NCI-H82 (cell line): Measurements from ENCODE around the gene HMGCL.
"Not testable (repeated sequence)": the region's sequence is repeated elsewhere in the genome, so short reads cannot be mapped to it uniquely, and the experiment has no call there.

ENCODE experiments used
- DNase-seq: peaks from one replicate; lab custom pipeline; 2025; lab: John Stamatoyannopoulos, UW

The HMGCL gene

DNA sequence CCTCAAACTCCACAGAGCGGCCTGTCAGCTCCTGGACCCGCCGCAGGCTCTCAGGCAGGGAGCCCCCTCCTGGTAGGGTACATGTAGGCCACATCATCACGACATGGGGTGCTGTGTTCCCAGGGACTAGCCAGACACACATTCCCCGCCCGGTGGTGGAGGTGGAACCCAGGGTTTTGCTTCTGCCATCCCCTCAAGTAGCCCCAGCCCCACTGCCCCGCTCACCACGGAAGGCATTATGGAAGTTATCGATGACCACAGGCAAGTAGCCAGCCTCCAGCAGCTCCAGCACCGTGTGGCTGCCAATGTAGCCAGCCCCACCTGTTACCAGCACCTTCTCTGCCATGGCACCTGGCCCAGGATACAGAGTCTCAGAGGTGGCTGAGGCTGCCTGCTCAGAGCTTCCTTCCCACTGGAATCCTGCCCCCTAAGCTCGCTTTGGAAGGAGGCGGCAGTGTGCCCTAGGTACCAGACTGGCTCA is 26.5 kb downstream of the HMGCL start:
- DNase-seq: peak; percentile 25

DNA sequence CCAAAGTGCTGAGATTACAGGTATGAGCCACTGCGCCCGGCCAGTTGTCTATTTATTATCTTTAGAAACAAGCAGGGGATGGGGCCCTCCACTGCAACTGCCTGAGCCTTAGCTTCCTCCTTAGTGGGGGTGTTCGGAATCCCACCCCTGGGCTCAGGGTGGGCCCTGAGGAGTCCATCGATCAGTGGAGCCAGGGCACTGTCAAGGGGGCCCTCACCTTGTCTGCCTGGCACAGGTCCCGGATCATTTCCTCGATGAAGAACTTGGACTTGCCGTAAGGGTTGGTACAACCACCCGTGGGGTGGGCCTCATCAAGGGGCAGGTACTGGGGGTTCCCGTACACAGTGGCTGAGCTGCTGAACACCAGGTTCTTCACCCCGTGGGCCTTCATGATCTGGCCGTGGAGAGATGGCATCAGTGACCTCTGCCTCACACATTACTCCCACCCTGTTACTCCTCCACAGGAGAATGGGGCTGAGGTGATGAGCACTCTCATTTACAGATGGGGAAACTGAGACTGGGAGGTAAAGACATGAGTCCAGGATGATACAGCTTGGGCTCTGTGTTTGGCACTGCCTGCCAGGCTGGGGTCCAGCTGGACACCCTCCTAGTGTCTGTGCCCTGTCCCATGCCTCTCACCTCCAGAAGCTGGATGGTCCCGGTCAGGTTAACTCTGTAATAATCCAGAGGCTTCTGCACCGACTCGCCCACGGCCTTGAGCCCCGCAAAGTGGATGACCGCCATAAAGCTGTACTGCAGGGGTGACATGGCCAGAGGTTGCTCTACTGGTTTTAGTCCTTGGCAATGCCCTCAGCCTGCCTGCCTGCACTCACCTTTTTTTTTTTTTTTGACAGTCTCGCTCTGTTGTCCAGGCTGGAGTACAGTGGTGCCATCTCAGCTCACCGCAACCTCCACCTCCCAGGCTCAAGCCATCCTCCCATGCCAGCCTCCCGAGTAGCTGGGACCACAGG is 27.5 kb downstream of the HMGCL start:
- no peak for DNase-seq

DNA sequence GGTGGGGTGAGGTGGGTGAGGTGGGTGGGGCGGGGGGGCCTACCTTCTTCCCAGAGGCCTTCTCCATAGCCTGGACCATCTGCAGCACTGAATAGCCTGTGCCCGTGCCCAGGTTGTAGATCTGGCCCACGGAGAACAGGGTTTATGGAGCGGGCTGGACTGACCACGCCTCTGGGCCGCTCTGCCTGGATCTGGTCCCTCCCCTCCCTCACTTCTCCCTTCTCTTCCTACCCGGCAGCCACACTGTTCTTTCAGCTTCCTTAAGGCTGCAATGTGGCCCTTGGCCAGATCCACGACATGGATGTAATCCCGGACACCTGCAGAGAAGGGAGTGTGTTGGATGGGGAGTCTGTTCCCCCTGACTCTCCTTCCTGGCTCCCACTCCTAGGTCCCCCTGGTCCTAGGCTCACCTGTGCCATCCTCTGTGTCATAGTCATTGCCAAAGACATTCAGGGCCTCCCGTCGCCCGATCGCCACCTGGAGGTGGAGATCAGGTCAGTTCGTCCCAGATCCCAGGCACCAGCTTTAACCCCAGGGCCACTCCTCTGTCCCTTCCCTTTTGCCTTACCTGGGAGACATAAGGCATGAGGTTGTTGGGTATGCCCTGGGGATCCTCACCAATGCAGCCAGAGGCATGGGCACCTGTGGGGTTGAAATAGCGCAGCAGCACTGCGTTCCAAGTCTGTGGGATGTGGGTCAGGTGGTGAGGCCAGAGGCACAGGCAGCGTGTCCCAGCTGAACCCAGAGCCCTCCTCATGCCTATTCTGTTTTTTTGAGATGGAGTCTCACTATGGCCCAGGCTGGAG is 28.6 kb downstream of the HMGCL start:
- DNase-seq: no peak

DNA sequence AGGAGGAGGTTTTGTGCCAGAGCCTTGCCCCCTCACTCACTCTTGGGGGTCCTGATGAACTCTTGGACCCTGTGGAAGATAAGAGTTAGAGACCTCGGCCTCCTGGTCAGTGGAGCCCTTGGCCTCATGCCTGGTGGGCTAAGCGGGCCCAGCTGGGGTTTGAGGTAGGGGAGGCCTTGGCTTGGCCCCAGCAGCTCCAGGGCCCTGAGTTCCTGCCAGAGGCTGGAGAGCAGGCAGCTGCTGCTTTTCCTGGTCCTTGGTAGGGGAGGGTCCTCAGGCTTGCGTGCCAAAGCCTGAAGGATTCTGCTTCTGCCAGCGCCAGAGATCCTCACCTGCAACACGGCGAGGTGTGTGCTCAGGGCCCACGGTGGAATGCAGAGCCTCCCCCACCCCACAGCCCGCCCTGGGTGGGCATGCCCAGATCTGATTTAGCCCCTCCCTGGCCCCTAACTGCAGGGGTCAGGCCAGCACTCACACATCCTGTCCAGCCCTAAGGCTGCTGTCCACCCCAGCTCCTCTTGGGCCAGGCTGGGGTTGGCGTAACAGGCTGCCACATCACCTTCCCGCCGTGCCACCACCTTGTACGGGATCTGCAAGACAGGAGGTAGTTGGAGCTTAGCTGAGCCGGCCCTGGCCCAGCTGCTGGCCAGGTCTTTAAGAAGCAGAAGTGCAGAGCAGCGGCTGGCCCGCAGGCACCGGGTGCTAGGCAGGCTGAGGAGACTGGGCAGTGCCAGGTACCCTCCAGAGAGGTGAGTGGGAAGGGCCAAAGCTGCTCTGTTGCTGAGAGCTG is 29.4 kb downstream of the HMGCL start:
- DNase-seq: no peak

DNA sequence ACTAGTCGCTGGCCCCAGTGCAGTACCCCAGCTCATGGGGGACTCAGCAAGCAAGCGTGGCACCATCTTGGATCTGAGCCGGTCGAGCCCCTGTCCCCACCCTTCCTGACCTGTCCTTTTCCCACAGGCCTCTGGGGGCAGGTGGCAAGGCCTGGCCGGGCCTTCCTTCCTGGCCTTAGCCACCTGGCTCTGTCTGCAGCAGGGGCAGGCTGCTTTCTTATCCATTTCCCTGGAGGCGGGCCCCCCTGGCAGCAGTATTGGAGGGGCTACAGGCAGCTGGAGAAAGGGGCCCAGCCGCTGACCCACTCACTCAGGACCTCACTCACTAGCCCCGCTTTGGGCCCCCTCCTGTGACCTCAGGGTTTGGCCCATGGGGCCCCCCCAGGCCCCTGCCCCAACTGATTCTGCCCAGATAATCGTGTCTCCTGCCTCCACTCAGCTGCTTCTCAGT is 30.5 kb downstream of the HMGCL start:
- DNase-seq: not testable (repeated sequence)

DNA sequence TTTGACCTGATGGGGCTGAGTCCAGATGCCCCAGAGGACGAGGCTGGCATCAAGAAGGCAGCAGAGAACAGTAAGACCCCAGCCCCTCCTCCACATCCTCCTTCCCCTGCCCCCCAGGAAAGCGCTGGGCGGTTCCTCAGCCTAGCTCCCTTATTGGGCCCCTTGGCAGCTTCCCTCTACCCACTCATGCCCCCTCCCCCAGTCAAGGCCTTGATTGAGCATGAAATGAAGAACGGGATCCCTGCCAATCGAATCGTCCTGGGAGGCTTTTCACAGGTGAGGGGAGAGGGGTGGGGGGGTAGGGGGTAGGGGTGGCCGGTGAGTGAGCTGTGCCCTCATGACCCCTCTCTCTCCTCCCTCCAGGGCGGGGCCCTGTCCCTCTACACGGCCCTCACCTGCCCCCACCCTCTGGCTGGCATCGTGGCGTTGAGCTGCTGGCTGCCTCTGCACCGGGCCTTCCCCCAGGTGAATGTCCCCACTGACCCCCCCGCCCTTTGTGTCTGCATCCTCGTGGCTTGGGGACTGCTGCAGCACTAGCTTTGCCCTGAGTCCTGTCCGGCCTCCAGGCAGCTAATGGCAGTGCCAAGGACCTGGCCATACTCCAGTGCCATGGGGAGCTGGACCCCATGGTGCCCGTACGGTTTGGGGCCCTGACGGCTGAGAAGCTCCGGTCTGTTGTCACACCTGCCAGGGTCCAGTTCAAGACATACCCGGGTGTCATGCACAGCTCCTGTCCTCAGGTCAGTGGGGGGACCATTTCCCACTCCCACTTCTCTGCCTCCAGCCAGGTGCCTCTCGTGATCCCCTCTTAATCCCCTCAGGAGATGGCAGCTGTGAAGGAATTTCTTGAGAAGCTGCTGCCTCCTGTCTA is 31.1 kb downstream of the HMGCL start:
- DNase-seq: peak; percentile 25

DNA sequence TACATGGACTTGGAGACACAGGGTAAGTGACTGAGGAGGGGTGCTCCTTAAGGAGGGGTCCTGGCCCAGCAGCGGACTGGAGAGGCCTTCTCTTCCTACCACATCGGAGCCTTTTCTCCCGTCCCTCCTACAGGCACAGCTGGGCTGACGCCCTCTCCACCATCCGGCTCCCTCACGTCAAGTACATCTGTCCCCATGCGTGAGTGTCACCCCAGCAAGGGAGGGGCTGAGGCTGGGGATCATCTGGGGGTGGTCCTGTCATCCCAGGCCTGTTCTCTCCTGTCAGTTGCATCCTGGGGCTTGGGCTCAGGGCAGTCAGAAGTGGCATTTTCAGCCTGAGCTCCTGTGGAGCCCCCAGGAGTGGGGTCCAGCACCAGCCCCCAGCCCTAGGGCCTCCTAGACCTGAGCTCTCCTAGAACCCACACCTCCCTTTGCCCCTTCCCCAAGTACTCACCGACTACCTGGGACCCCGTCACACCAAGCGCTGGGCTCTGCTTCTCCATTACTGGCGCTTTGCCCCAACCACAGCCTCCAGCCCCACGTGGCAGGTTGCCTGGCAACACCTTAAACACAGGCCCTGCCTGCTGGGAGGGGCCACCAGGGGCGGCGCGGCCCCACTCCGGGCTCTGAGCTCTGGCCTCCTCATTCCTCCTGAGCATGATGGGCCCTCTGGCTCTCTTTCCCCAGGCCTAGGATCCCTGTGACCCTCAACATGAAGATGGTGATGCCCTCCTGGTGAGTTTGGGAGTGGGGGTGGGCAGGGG is 32.0 kb downstream of the HMGCL start:
- peak; percentile 36 for DNase-seq

DNA sequence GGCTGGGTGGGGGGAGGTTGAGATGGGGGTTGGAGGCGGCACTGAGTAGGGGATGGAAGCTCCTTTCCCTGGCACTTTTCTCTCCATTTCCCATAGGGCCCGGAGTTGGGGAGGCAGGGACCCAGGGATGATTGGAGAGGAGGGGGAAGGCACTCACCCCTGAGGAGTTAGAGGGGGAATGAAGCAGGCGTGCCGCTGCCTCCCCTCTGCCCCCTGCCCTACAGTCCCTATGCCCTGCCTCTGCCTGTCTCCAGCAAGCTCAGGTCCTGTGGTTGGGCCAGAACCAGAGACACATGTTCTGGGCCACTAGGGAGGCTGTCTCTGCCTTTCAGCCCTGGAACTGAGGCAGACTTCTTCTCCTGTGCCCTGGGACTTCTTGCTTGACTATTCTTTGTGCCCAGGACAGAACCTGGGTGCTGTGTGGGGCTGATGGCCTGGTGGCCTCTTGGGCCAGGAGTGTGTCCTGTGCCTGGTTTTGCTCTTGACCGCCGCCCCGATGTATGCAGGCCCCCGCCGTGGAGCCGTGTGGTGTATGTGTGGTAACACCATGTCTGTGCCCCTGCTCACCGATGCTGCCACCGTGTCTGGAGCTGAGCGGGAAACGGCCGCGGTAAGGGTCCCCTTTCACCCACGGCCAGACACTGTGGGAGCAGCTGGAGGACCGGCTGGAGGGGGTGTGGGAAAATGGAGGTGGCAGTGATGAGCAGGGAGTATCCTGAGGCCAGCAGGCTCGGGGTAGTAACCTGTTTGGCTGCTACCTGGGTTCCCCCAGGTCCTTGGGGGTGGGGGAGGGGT is 32.9 kb downstream of the HMGCL start:
- DNase-seq: no peak

DNA sequence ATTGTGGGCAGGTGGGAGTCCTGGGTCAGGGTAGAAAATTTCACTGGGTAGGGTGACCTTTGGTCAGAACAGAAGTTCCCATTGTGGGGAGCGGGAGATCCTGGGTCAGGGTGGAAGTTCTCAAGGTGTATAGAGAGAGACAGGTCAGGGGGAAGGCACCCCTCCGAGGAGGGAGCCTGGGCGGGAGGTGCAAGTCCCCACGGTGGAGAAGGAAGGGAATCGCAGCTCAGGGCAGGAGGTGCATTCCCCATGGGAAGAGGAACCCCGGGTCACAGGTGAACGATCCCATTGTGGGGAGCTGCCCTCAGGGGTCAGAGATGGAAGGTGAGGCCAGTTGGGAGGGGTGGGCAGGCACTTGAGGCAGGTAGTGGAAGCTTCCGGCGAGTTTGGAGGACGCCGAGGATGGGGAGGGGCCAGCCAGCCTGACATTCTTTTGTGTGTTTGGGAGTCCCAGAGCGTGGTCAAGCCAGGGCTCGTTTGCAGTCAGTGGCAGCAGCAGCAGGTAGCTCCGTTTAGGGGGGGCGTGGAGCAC is 33.6 kb downstream of the HMGCL start:
- DNase-seq: peak; percentile 58

DNA sequence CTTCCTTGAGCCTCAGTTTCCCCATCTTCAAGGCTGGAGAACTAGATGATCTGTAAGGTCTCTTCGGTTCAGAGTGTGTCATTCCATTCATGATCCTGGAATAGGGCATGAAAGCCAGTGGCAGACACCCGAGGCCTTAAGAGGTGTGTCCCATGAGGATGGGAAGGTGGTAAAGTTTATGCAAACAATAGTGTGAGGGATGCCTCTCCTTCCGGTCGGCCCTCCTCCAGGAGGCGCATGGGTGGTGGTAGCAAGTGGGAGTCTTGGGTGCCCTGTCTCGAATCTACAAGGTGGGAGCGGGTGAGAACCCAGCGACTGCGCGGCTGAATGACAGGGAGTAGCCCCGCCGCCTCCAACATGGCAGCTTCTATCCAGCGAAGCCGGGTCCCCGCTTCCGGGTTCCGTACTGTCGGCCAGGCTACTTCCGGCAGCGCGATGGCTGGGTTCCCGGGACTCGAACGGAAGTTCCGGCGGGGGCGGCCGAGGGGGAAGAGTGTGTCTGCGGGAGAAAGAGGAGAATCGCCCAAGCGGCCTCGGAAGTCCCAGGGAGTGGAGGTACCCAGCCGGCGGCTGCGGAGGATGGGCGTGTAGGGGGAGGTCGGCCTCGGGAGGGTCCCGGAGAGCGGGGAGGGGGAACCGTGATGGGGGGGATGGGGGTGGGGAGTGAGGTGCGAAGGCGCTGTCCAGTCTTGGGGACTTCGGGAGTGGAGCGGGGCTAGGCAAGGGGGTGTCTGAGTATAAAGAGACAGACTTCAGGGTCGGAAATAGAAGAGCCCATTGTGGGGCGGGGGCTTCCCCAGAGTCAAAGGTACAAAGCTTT is 34.3 kb downstream of the HMGCL start, which contains the start of gene LYPLA2:
TSS of gene LYPLA2 (plus strand) at position 450 of the 820 bp plus-strand sequence. CDS start 1,538 bp downstream, outside the sequence.
- DNase-seq: peak; percentile 95

DNA sequence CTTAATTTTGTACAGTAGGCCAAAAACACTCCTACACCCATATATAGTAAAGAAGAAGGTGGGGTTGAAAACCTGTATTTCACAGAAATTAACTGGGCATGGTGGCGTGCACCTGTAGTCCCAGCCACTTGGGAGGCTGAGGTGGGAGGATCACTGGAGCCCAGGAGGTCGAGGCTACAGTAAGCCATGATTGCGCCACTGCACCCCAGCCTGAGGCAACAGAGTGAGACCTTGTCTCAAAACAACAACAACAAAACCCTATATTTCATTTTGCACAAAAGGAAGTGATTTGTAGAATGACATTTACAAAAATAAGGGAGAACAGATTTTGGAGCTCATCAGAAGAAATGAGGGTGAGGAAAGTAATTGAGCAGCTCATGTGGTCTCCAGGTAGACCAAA is 36.5 kb downstream of the HMGCL start:
- no peak for DNase-seq

DNA sequence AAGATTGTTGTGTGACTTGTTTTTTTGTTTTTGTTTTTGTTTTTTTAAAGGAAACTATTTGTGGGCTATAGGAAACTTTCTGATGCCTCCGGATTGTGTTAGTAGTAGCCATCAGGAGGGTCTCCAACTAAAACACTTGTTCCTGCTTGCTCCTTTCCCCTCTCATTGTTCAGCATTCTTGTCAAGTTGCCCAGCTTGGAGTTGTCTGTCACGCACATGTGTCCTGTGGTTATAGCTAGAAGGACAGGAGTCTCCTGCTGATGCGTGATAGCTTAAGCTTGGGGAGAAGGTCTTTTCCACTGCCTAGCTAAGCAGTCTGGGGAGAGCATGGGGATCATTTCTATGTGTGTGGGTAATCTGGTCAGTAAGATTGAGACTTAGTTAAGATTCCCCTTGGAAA is 37.5 kb downstream of the HMGCL start:
- DNase-seq: no peak

DNA sequence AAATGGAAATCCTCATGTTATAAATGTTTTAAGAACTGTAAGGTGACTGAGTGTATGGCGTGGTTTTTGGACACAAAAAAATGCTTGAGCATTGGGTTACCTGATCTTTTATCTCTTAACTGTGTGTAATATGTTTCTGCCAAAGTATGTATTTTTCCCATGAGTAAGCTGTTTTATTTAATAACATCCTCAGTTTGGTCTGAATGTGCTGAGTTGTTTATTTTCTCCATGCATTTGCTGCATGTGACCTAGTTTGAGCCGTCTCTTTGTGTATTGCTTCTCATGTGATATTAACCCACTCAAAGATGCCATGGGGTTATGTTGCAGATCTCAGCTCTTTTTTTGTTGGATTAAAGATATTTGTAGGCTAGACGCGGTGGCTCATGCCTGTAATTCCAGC is 40.4 kb downstream of the HMGCL start:
- no peak for DNase-seq

DNA sequence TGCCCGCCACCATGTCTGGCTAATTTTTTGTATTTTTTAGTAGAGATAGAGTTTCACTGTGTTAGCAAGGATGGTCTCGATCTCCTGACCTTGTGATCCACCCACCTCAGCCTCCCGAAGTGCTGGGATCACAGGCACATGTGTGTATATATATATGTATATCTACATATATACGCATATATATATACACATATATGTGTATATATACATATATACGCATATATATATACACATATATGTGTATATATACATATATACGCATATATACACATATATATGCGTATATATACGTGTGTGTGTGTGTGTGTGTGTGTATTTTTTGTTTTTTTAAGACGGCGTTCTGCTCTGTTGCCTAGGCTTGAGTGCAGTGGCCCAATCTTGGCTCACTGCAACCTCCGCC is 42.1 kb downstream of the HMGCL start:
- not testable (repeated sequence) for DNase-seq

DNA sequence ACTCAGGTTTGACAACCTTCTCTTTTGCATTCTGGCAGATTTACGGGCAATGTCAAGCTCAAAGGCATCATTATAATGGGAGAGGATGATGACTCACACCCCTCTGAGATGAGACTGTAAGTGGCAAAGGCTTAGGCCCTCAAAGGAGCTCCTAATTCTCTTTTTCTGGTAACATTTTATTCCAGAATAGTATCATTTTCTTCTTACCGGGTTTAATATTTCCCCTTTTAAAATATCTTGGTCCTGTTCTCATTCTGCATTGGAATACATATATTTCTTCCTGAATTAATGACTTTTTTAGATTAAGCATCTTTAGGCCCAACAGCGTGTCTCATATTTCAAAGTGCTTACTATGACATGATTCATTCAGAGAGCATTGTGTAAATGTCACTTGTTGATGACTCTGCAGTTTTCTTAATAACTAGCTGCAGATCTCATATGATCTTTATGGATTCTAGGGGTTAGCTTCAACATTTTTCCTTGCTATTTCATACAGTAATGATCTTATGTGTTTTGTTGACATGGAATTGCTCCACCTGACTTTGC is 45.3 kb downstream of the HMGCL start:
- DNase-seq: no peak

DNA sequence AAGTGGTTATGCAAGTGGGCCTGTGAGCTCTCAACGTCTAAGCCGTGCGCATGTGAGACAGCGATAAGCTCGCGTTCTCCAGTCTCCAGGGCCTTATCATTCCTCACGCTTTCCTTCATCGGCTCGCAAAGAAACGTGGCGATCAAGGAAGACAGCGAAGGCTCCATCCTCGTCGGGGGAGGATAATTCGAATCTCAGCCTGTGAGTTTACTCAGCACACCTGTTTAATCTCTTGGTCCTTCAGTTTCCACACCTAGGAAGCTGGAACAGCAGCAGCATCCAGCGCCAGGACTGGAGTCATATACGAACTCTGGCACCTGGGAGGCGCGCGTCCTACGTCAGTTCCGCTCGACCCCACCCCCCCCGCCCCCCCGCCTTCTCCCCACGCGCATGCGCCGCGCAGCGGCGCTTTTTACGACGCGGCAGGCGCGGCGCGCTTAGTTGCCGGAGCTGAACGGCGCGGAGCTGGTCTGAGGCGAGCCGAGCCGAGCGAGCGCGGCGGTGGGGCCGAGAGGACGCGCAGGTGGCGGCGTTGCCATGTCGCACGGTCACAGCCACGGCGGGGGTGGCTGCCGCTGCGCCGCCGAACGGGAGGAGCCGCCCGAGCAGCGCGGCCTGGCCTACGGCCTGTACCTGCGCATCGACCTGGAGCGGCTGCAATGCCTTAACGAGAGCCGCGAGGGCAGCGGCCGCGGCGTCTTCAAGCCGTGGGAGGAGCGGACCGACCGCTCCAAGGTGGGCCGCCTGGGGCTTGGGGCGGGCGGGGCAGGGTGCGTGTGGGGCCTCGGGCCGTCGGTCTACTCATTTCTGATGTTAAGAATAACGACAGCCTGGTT is 47.0 kb downstream of the HMGCL start, which contains the start of gene PITHD1:
TSS of gene PITHD1 (plus strand) at position 440 of the 836 bp plus-strand sequence. CDS start at position 538, 98 bp downstream.
- peak; percentile 95 for DNase-seq

DNA sequence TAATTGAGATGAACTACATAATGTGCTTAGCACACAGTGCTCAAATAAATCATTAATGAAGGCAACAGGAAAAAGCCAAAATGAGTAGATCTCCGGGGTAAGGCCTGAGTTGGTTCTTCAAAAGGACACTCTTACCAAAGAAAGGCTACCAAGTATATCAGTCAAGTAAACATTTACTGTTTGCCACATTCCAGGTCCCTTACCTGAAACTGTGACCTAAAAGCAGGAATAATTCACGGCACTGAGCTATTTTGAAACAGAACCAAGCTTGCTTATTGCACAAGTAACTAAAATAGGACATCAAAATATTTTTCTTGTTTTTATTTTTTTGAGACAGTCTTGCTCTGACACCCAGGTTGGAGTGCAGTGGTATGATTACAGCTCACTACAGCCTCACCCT is 49.0 kb downstream of the HMGCL start:
- no peak for DNase-seq
